GM19035 (cell line): ENCODE measurements around the gene MAP3K15.
A peak's percentile ranks its signal among the peaks of the same experiment; 100 is the strongest.

Source experiments
- ATAC-seq: cut with Tn5 transposase; IDR thresholded peaks from one replicate; pipeline ENCODE4 v1.9.1; 2021; ENCODE audit not compliant: unreplicated experiment

Gene MAP3K15

DNA sequence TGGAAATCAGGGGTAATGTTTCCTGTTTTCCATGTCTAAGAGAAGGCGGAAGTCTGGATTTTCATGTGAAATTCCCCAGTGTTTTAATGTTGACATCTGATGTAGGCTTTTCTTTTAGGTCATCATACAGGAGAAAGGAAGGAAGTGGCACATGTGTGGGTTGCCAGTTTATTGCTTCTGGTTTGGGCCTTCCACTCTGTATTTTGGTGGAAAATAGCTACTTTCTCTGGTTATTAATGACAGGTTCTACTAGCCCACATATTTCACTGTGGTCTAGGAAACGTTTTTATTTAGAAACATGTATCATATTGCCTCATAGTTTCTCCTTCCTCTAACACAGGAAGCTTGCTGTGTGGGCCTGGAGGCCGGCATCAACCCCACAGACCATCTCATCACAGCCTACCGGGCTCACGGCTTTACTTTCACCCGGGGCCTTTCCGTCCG is 164.3 kb downstream of the MAP3K15 start:
- ATAC-seq = peak; percentile 81

GRCh38 chrX:19349264-19349663 is 166.0 kb downstream of the MAP3K15 start:
- ATAC-seq = no peak

GRCh38 chrX:19347916-19348315 is 167.4 kb downstream of the MAP3K15 start:
- no peak for ATAC-seq

GRCh38 chrX:19344661-19345060 is 170.6 kb downstream of the MAP3K15 start:
- no peak for ATAC-seq

DNA sequence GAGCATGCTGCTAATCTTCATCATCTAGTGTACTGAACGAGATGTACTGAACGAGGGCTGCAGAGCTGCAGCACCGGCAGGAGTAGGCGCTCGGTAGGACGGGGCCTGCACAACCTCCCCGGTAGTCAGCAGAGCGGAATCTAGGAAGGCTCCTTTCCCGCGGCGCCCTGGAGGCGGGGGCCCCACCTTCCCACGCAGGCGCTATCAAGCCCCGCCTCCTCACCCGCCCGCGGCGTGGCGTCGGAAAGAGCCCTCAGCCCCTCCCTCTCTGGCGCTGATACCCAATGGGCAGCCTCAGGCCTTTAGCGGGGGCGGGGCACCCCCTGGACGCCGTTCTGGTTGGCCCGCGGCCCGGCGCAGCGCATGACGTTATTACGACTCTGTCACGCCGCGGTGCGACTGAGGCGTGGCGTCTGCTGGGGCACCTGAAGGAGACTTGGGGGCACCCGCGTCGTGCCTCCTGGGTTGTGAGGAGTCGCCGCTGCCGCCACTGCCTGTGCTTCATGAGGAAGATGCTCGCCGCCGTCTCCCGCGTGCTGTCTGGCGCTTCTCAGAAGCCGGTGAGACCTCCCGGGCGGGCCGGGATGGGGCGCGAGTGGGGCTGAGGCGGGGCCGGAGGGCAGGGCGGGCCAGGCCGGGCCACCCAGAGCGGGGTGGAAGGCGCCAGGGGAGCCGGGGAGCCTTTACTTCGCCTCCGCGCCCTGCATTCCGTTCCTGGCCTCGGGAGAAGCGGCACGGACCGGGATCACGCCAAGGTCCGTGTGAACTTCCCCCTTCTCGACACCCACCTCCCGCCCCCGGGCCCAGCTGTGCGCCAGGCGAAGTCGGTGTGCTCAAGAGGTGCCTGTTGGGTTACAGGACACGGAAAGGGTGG is 171.5 kb downstream of the MAP3K15 start, which contains the start of gene PDHA1:
PDHA1 (plus strand) TSS at position 393 of the 874 bp plus-strand sequence; CDS start at position 504, 111 bp downstream.
- peak; percentile 99 for ATAC-seq

DNA sequence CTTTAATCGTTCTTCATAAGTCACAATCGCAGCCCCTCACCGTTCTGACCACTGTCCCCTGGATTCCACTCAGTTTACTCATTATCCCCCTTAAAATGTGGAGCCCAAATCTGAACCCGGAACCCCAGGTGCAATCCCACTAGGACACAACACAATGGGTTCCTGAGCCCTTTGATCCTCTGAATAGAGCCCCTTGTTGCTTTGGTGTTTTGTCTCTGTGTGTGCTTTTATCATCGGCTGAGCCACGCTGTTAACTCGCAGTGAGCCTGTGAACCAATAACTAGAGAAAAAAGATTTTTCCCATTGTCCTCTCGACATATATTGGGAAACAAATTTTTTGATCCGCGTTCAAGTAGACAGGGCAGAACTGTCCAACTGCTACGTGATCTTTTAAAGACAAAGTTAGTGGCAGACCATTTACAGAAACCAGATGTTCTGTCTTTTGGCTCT is 172.2 kb downstream of the MAP3K15 start:
- ATAC-seq = no peak

- no peak for ATAC-seq
These were observed 172.9 kb downstream of the MAP3K15 start for GRCh38 chrX:19342331-19342906.

DNA sequence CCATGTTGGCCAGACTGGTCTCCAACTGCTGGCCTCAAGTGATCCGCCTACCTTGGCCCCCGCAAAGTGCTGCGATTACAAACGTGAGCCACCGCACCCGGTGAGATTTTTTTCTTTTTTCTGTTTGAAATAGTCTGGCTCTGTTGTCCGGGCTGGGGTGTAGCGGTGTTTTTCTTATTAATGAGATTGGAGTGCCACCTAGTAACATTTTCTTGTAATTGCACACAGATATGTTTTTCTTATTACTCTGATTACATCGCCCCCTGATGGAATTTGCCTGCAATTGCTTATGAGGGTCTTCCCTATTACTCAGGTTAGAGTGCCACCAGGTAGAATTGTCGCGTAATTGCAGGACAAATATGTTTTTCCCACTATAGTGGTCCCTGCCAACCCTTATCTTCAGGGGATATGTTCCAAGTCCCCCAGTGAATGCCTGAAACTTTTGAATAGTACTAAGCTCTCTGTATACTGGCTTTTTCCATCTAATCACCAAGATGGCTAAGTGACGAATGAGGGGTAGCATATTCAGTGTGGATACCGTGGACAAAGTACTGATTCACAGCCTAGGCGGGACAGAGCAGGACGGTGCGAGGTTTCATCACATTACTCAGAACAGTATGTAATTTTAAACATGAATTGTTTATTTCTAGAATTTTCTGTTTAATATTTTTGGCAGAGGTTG is 180.2 kb downstream of the MAP3K15 start:
- no peak for ATAC-seq

GRCh38 chrX:19332983-19333382 is 182.3 kb downstream of the MAP3K15 start:
- no peak for ATAC-seq

DNA sequence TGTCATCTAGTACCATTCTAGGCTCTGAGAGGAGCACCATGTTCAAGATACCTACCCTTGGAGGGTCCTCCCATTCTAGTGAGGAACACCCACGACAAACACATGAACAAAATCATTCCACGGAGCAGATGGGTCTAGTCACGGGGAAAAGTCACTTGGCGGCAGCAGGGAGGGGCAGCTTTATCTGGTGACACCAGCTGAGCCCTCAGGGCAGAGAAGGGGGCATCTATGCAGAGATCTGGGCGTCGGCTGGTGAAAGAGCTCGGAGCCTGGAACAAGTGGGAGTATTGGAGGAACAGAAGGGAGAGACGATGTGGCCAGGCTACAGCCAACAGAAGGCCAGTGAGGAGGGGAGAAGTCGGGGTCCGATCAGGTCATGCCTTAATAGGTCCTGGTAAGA is 183.5 kb downstream of the MAP3K15 start:
- no peak for ATAC-seq

GRCh38 chrX:19326567-19326966 is 188.7 kb downstream of the MAP3K15 start:
- ATAC-seq = no peak
